ENCODE data around the gene LRP1B. TPM values are rescaled to one million over a fixed set of nuclear protein-coding genes. Genes with fewer than 3 reads are reported as not detected.
A peak's percentile ranks its signal among the peaks of the same experiment; 100 is the strongest.

The LRP1B gene
- total RNA-seq, 1 donor from 2014 or later: 0.38 TPM

GRCh38 chr2:141118836-141119235 lies 1012.0 kb downstream of the LRP1B start:
- TF ChIP-seq, protein P1, sequence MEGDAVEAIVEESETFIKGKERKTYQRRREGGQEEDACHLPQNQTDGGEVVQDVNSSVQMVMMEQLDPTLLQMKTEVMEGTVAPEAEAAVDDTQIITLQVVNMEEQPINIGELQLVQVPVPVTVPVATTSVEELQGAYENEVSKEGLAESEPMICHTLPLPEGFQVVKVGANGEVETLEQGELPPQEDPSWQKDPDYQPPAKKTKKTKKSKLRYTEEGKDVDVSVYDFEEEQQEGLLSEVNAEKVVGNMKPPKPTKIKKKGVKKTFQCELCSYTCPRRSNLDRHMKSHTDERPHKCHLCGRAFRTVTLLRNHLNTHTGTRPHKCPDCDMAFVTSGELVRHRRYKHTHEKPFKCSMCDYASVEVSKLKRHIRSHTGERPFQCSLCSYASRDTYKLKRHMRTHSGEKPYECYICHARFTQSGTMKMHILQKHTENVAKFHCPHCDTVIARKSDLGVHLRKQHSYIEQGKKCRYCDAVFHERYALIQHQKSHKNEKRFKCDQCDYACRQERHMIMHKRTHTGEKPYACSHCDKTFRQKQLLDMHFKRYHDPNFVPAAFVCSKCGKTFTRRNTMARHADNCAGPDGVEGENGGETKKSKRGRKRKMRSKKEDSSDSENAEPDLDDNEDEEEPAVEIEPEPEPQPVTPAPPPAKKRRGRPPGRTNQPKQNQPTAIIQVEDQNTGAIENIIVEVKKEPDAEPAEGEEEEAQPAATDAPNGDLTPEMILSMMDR (IDR thresholded peaks at IDR 0.05; ENCODE audit: insufficient read depth, low read length, poor library complexity, severe bottlenecking): no peak

DNA sequence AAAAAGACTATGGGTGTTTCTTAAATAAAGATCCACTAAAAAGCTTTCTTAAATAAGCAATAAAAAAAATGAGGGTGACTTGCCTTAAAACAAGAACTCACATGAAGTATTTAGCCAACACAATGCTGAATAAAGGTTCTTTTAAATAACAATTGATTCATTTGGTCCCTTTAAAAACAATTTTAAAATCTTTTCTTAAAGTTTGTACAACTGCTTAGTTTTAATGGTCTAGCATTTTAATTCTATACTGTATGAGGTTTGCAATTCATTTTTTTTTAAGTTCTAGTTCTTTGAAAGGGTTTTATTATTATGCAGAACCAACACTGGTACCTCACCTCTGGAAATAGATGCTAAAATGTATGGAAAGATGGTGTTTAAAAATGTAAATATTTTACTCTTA lies 1017.5 kb downstream of the LRP1B start:
- TF ChIP-seq, protein P1 (IDR thresholded peaks at IDR 0.05; ENCODE audit: insufficient read depth, low read length, poor library complexity, severe bottlenecking): no peak
- no peaks in the 10 kb centered on the region for H3K36me3 ChIP-seq (ENCODE audit: control insufficient read depth, insufficient read depth, low read length)
- DNase-seq (ENCODE audit: low read depth): no peak
- no peak overlapping the region for H3K4me3 ChIP-seq (ENCODE audit: low read depth, low read length)
- H3K27me3 ChIP-seq (ENCODE audit: control insufficient read depth, insufficient read depth, low read length): no peaks in the 10 kb centered on the region

More at GRCh38 chr2:141118836-141119235, 1012.0 kb downstream of the LRP1B start:
- H3K27me3 ChIP-seq (ENCODE audit: control insufficient read depth, insufficient read depth, low read length): no peaks in the 10 kb centered on the region
- H3K36me3 ChIP-seq (ENCODE audit: control insufficient read depth, insufficient read depth, low read length): no peaks in the 10 kb centered on the region
- DNase-seq (ENCODE audit: low read depth): no peak
- H3K4me3 ChIP-seq (ENCODE audit: low read depth, low read length): no peak overlapping the region

DNA sequence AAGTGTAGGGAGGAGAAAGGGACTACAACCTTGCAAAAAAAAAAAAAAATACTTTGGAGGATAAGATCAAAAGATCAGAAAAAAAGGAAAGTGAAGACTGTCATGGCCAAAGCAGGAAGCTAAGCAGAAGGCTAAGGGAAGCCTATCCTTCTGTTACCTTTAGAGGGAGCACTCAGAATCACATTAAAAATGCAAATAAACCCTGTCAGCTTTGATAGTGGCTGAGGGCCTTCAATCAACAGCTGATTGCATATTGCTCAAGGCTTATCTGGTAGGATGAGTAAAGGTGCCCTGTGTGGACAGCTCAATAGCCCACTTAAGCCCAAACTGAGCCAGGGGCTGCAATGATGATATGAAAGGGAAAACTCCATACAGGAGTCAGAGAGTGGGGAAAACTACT lies 1021.2 kb downstream of the LRP1B start:
- DNase-seq (ENCODE audit: low read depth): no peak
- no peak overlapping the region for H3K4me3 ChIP-seq (ENCODE audit: low read depth, low read length)
- no peaks in the 10 kb centered on the region for H3K36me3 ChIP-seq (ENCODE audit: control insufficient read depth, insufficient read depth, low read length)
- no peaks in the 10 kb centered on the region for H3K27me3 ChIP-seq (ENCODE audit: control insufficient read depth, insufficient read depth, low read length)
- TF ChIP-seq, protein P1 (IDR thresholded peaks at IDR 0.05; ENCODE audit: insufficient read depth, low read length, poor library complexity, severe bottlenecking): peak; percentile 34

DNA sequence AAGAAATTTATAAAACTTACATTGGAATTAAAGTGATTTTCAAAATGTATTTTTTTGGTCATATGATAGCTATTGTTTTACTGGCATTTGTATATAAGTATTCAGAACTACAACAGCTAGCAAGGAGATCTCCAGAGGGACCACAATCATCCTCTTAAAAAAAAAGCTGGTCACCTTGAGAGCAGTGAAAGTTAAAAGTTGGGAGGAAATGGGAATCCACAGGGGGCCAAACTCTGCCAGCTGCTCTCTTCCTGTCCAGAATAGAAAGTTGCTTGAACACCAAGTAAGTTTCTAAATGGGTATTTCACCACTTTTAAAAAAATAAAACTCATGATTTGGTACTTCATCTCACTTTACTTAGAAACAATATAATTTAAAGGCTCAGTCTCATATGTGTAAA lies 1025.1 kb downstream of the LRP1B start:
- Histone ChIP-seq H3K36me3 (ENCODE audit: control insufficient read depth, insufficient read depth, low read length) (no peaks in the 10 kb centered on the region), H3K4me3 (ENCODE audit: low read depth, low read length) (no peak overlapping the region), H3K27me3 (ENCODE audit: control insufficient read depth, insufficient read depth, low read length) (no peaks in the 10 kb centered on the region)
- TF ChIP-seq, protein P1 (IDR thresholded peaks at IDR 0.05; ENCODE audit: insufficient read depth, low read length, poor library complexity, severe bottlenecking): no peak
- DNase-seq (ENCODE audit: low read depth): no peak

GRCh38 chr2:141103216-141103615 lies 1027.6 kb downstream of the LRP1B start:
- TF ChIP-seq, protein P1 (IDR thresholded peaks at IDR 0.05; ENCODE audit: insufficient read depth, low read length, poor library complexity, severe bottlenecking): no peak
- DNase-seq (ENCODE audit: low read depth): no peak
- Histone ChIP-seq H3K36me3 (ENCODE audit: control insufficient read depth, insufficient read depth, low read length) (no peaks in the 10 kb centered on the region), H3K4me3 (ENCODE audit: low read depth, low read length) (no peak overlapping the region), H3K27me3 (ENCODE audit: control insufficient read depth, insufficient read depth, low read length) (no peaks in the 10 kb centered on the region)

DNA sequence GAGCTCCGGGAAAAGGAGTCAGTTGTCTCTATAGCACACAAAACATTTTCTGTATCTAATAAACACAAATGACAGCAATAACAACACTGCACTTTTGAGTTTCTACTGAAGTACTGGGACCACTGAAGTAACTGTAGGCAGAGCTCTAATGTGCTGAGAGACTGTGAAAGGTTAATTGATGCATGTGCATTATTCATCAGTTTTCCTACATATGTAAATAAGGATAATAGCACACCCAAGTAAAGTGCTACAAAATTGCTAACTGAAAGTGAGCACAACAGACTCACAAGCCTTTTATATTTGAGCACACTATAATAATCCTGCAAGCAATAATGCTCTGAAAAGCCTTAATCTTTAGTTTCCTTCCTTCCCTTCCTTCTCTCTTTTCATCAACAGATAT lies 1051.6 kb downstream of the LRP1B start:
- Histone ChIP-seq H3K4me3 (ENCODE audit: low read depth, low read length) (no peak overlapping the region), H3K36me3 (ENCODE audit: control insufficient read depth, insufficient read depth, low read length) (no peaks in the 10 kb centered on the region), H3K27me3 (ENCODE audit: control insufficient read depth, insufficient read depth, low read length) (no peaks in the 10 kb centered on the region)
- TF ChIP-seq, protein P1 (IDR thresholded peaks at IDR 0.05; ENCODE audit: insufficient read depth, low read length, poor library complexity, severe bottlenecking): no peak
- DNase-seq (ENCODE audit: low read depth): no peak

Measured in kidney epithelial cell (primary cell).